ENCODE results near the gene CDC37L1.

Gene CDC37L1

GRCh38 chr9:4686112-4686511, 6.7 kb downstream of the CDC37L1 start:
- H3K4me3 ChIP-seq (ENCODE audit: low read depth, low read length): no peak overlapping the region
- CTCF ChIA-PET: interaction anchor here (0.6 kb wide), 1 partner anchor 98 kb away, joined by 3 read pairs; no protein-coding TSS in a partner anchor
- POLR2A ChIA-PET: no interaction called here
- DNase-seq (ENCODE audit: low read depth, low spot score): no peak
- no peak for TF ChIP-seq CTCF (IDR thresholded peaks at IDR 0.05; ENCODE audit: insufficient read depth, low read length, missing control alignments)

GRCh38 chr9:4686584-4686983, 7.2 kb downstream of the CDC37L1 start:
- TF ChIP-seq CTCF (IDR thresholded peaks at IDR 0.05; ENCODE audit: insufficient read depth, low read length, missing control alignments): no peak
- no peak for DNase-seq (ENCODE audit: low read depth, low spot score)
- POLR2A ChIA-PET: no interaction called here
- no peak overlapping the region for H3K4me3 ChIP-seq (ENCODE audit: low read depth, low read length)
- CTCF ChIA-PET: no interaction called here

GRCh38 chr9:4689021-4689420, 9.7 kb downstream of the CDC37L1 start:
- ChIA-PET POLR2A (no interaction called here), CTCF (interaction anchor here (0.6 kb wide), 1 partner anchor 84 kb away, joined by 4 read pairs; no protein-coding TSS in a partner anchor)
- DNase-seq (ENCODE audit: low read depth, low spot score): no peak
- no peak overlapping the region for H3K4me3 ChIP-seq (ENCODE audit: low read depth, low read length)
- TF ChIP-seq CTCF (IDR thresholded peaks at IDR 0.05; ENCODE audit: insufficient read depth, low read length, missing control alignments): no peak

GRCh38 chr9:4689687-4690104, 10.3 kb downstream of the CDC37L1 start:
- TF ChIP-seq CTCF (IDR thresholded peaks at IDR 0.05; ENCODE audit: insufficient read depth, low read length, missing control alignments): no peak
- DNase-seq (ENCODE audit: low read depth, low spot score): no peak
- H3K4me3 ChIP-seq (ENCODE audit: low read depth, low read length): no peak overlapping the region
- ChIA-PET CTCF (no interaction called here), POLR2A (no interaction called here)

GRCh38 chr9:4690144-4690543, 10.8 kb downstream of the CDC37L1 start:
- H3K4me3 ChIP-seq (ENCODE audit: low read depth, low read length): no peak overlapping the region
- TF ChIP-seq CTCF (IDR thresholded peaks at IDR 0.05; ENCODE audit: insufficient read depth, low read length, missing control alignments): no peak
- DNase-seq (ENCODE audit: low read depth, low spot score): no peak
- CTCF ChIA-PET: no interaction called here
- POLR2A ChIA-PET: no interaction called here

GRCh38 chr9:4691795-4692194, 12.4 kb downstream of the CDC37L1 start:
- ChIA-PET POLR2A (no interaction called here), CTCF (interaction anchor here (1.1 to 1.7 kb wide), 3 partner anchors 11 to 22 kb away, joined by 3 to 5 read pairs (median 3); partner anchors contain the start of gene CDC37L1)
- no peak for DNase-seq (ENCODE audit: low read depth, low spot score)
- H3K4me3 ChIP-seq (ENCODE audit: low read depth, low read length): no peak overlapping the region
- no peak for TF ChIP-seq CTCF (IDR thresholded peaks at IDR 0.05; ENCODE audit: insufficient read depth, low read length, missing control alignments)

Measured in AG04449 (cell line).